GM21360 (cell line): ENCODE results near the gene CPLX4.
"Not testable (repeated sequence)": the region's sequence is repeated elsewhere in the genome, so short reads cannot be mapped to it uniquely, and the experiment has no call there.

Experiments
- ATAC-seq: cut with Tn5 transposase; IDR thresholded peaks from one replicate; pipeline ENCODE4 v1.9.1; 2021; ENCODE audit warnings: mild to moderate bottlenecking, moderate library complexity; ENCODE audit not compliant: unreplicated experiment

The CPLX4 gene

DNA sequence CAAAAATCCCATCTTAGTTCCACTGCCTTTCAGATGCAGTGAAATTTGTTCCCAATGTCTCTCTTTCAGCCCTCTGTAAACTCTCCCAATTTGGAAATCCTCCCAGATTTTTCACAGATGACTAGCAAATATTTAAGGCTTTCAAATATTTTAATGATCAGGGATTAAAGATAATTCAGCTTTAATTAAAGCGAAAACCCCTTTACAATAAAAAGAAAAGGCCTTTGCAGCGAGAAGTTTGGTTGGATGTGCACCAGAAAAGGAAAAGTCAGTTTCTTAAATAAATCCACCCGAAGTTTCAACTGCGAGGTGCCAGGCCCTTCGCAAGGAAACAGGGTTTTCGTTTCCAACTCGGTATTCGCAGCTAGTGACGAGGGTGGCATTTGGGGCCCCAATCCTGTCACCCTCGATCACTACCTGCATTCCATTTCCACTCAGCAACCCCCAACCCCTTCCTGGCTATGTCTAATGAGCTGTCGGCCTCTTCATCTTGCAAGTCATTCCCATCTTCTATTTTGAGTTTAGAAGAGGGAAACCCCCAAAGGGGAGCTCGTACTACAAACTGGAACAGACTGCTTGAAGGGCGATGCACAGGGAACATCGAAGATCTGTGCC lies 46.7 kb downstream of the CPLX4 start:
- no peak for ATAC-seq

DNA sequence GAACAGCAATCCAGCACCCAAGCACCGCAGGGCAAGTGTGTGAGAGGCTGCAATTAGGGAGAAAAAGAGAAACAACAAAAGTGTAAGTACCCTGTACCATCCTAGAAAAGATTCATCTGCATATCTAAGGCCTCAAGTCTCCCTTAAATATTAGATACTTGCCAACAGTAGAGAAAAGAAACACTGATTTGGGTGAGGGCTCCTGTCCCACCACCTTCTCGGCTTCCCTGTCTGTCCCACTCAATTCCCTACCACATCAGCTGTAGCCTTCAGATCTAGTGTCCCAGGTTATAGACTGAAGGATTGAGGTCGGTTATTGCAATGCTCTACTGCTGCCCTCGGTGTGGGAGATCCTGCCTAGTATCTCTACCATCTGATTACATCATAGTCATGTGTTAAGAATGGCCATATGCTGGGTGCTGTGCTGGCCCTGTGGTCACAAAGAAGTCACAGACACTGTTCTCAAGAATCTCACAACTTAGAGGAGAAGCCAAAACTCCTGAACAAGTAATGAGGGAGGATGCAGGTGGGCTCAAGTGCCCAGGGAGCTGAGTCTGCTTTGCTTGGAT lies 47.7 kb downstream of the CPLX4 start:
- no peak for ATAC-seq

DNA sequence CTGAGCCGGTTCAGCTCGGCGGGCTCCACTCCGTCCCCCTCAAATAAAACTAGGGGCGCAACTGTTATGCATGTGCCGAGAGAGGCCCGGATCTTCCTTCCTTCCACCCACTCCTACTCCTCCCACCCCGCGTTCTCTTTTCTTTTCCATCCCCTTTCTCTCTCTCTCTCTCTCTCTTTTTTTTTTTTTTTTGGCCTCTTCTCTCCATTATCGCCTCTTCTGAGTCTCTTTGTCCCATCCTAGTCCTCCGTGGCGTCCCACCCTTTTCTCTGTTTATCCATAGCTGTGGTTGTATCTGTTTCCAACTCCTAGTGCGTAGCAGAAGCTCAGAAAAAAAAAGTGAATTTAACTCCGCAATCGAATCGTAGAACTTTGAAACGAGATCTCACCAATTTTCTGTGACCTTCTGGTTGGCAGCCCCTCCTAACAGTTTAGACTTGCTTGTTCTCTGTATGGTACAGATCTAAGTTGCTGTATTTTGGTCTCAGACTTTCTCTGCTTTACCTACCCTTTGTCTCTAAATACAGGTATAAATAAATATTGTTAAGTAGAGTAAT lies 48.8 kb downstream of the CPLX4 start:
- ATAC-seq = no peak

DNA sequence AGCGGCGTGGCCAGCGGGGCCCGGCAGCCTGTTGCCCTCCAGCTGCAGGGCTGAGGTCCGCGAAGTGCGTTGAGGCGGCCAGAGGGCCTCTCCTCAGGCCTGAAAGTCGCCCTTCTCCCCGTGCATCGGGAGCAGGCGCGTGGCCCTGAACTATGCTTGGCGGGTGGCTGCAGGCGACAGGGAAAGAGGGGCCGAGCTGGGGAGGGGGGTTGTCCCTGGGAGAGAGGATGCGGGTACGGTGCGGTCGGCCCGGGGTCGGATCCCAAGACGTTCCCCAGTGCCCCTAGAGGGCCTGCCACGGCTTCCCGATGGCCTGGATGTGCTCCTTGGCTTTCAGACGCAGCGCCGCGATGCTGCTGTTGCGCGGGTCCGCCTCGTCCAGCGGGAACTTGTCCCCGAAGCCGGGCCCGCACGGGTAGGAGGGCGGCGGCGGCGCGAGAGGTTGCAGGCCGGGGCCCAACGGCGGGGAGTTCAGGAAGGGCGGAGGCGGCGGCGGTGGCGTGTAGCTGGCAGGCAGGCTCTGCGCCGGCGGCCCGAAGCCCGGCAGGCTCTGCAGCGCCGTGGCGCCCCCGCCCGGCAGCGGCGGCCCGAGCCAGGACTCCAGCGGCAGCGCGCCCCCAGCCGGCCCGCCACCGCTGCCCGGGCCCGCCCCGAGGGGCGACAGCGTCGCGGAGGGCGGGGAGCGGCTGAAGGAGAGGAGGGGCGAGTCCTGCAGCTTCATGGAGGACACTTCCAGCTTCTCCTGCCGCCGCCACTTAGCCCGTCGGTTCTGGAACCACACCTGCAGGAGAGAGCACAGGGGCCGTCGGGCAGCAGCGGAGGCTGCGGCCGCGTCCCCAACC lies 49.5 kb downstream of the CPLX4 start:
- ATAC-seq = peak; percentile 75

DNA sequence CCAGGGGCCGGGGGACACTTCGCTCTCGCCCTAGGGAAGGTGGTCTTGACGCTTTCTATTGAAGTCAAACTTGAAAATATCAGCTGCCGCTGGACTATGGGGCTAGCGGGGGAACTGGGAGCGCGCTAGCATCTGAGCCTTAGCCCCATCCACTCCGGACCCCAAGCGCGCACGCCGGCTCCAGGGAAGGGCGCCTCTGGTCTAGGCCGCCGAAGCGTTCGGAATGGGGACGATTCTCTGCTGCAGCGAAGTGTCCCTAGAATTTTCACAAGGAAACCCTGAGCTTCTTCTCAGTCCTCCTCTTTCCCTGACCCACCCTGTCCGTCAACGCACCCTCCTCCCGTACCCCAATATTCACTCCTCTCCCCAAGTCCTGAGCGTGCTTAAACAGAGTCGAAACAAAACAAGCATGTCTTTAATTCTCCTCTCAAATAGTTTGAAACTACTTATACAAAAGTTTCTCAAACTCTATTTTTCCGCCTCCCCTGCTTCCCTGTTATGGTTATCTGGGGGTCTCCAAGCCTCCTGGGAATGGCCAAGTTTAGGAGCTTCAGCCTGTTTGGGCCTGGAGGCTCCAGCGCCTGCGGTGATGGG lies 50.2 kb downstream of the CPLX4 start:
- ATAC-seq = no peak

DNA sequence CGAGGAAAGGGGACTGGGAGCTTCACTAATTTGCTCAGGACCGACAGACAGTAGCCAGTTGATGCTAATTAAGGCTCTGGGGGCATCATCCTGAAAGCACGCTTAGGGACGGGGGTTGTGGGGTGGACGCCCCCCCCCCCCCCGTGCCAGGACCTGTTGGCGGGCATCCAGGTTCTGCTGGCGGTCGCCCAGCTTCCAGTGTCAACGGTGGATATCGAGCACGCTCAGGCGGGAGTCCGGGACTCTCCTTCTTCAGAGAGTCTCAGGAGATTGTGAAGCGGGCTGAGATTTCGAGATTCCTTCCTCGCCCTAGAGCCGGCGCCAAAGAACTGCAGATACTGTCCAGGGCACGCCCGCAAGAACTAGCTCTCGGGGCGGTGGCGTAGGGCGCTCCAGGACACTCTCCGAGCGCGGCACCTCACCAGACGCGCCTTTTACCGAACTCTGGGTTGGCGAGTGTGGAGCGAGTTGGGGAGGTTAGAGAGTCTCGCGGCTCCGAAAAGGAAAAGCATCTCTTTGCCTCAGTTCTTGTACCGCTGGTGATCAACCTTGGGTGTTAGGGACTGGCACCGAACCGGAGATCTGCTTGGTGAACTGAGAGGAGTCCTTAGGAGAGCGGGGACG lies 50.8 kb downstream of the CPLX4 start:
- no peak for ATAC-seq

DNA sequence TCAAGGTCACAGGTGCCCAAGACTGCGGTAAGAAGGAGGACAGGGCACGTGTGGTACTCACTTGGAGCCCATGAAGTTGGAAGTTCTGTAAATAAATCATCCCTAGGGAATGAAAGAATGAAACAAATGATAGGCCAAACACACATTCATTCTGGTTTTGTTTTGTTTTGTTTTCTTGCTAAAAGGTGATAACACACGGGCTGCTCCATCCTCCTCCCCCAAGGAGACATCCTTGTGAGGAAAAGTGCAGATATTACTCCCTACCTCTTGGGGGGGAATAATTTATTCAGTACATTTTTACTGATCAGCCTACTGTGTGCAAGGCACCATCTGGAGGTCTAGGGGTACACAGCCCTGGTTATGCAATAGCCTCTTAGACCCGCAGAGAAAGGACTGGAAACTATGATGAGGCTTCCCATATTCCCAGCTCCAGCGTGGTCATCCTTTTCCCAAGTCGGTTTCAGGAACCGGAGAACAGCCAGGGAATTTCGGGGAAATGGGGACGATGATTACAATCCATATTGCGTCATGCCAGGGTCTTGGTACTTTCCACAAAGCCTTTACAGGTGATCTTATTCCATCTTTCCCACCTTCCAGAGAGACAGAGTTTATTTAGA lies 51.5 kb downstream of the CPLX4 start:
- ATAC-seq = no peak

DNA sequence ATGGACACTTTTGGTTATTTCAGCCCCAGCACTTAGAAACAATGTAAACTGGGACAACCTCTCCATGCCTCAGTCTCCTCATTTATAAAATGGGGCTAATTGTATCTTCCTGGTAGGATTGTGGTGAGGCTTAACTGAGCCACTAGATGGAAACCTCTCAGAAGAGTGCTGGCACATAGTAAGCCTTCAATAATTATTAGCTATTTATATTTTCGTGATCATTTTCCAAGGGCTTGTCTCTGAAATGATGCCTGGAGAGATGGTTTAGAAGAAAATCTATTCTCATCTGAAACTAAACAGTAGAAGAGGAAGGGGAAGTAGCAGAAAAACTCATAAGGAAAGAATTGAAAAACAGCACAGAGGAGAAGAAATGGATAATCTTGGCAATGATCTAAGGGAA lies 52.0 kb downstream of the CPLX4 start:
- ATAC-seq = no peak

DNA sequence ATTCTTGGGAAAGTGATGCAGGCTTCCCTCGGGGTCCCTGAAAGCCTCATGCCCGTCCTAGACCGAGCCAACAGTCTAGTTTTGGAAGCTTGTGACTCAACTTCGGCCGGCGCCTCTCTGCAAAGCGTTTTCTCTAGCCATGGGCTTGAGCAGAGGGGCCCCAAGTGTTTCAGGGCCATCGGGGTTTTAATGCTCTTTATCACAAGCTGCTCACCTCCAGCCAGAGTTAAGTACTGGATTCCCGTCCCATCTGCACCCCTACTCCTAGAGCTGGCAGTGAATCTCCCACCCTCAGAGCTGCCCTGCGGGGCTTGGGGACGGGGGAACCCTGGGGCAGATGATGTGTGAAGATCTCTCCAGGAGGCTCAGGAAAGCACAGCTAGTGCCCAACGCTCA lies 52.5 kb downstream of the CPLX4 start:
- no peak for ATAC-seq

DNA sequence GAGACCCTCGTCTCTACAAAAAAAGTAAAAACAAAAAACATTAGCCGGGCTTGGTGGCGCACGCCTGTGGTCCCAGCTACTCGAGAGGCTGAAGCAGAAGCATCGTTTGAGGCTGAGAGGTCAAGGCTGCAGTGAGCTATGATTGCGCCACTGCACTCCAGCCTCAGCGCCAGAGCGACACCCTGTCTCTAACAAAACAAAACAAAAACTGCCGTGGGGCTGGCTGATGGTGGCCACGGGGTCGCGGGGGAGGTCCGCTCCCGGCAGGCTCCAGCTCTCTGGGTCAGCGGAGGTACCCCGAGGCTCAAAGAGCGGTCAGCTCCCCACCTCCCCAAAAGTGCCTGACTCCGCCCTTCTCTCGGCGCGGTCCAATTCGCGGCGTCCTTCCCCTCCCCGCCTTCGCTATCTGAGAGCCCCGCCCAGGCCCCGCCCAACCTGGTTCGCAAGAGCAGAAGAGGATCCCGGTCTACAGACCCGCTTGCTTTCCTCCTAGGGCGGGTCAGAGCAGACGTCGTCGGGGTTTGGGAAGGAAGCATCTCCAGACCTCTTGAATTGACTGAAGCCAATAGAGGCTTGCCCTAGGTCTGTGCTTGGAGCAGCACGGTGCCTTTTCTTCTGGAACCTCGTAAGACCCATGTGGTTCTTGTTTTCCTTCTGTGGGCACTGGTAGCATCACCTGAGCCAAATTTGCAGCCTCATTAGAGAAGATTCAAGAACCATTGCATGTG lies 53.0 kb downstream of the CPLX4 start:
- ATAC-seq = no peak

DNA sequence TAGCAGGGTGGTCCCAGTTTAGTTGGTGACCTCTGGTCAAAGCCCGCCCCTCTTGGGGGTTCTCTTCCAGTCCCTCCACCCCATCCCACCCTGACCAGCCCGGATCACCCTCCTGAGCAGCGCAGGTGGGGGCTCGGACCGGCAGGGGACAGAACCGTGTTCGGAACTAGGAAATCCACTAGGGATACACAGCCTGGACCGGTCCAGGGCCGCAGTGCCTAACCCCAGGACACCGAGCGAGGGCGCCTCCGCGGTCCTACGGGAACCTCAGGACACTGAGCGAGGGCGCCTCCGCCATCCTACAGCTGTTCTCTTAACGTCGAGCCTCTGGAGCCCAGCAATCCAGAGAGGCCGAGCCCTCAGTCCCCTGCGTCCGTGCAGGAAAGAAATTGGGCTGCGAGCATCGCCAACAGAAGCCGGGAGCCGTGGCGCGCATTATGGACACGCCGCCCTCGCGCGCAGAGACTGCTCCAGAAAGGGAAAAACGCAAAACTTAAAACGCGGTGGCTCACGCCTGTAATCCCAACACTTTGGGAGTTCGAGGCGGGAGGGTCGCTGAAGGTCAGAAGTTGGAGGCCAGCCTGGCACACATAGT lies 53.7 kb downstream of the CPLX4 start:
- ATAC-seq = no peak

DNA sequence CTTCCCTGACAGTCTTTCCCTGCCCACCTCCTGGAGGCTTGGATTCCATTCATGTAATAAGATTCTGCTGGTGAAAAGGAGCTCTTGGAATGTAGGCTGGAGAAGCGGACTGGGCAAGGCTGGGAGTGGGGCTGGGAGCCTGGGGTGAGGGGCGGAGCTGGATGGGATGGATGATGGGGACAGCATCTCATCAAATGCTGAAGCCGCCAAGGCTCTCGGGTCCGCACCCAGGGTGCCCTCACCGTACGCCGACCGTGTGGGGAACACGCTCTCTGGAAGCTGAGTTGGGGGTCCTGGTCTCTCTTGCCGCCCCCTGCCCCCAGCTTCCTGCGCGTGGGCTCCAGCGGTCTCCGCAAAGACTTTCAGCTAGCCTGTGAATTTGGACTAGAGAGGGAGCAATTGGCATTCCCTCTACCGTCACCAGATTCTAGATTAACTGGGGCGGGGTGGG lies 54.3 kb downstream of the CPLX4 start:
- ATAC-seq = no peak

DNA sequence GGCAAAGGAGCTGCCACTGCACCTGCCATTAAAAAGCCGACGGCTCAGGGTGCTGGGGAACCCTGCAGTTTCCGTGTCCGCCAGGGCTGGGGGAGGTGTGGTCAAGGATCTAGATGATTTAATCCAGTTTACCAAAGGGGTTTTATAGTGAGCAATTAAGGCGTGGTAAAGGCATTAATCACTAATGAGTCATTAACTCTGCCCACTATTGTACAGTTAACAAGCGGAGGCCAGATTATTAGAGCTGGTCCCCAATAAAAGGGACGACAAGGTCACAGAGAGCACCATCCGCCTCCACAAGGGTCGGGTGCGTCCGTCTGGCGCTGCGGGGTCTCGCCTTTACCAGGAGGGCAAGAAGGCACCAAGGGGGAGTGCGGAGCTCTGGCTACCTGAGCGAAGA lies 54.8 kb downstream of the CPLX4 start:
- no peak for ATAC-seq

DNA sequence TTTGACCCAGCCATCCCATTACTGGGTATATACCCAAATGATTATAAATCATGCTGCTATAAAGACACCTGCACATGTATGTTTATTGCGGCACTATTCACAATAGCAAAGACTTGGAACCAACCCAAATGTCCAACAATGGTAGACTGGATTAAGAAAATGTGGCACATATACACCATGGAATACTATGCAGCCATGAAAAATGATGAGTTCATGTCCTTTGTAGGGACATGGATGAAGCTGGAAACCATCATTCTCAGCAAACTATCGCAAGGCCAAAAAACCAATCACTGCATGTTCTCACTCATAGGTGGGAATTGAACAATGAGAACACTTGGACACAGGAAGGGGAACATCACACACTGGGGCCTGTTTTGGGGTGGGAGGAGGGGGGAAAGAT lies 56.2 kb downstream of the CPLX4 start:
- not testable (repeated sequence) for ATAC-seq

DNA sequence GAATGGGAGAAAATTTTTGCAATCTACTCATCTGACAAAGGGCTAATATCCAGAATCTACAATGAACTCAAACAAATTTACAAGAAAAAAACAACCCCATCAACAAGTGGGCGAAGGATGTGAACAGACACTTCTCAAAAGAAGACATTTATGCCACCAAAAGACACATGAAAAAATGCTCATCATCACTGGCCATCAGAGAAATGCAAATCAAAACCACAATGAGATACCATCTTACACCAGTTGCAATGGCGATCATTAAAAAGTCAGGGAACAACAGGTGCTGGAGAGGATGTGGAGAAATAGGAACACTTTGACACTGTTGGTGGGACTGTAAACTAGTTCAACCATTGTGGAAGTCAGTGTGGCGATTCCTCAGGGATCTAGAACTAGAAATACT lies 56.6 kb downstream of the CPLX4 start:
- not testable (repeated sequence) for ATAC-seq

DNA sequence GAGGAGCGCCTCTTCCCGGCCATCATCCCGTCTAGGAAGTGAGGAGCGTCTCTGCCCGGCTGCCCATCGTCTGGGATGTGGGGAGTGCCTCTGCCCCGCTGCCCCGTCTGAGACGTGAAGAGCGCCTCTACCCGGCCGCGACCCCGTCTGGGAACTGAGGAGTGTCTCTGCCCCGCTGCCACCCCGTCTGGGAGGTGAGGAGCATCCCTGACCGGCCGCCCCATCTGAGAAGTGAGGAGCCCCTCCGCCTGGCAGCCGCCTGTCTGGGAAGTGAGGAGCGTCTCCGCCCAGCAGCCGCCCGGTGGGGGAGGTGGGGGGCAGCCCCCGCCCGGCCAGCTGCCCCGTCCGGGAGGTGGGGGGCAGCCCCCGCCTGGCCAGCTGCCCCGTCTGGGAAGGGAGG lies 63.0 kb downstream of the CPLX4 start:
- not testable (repeated sequence) for ATAC-seq

DNA sequence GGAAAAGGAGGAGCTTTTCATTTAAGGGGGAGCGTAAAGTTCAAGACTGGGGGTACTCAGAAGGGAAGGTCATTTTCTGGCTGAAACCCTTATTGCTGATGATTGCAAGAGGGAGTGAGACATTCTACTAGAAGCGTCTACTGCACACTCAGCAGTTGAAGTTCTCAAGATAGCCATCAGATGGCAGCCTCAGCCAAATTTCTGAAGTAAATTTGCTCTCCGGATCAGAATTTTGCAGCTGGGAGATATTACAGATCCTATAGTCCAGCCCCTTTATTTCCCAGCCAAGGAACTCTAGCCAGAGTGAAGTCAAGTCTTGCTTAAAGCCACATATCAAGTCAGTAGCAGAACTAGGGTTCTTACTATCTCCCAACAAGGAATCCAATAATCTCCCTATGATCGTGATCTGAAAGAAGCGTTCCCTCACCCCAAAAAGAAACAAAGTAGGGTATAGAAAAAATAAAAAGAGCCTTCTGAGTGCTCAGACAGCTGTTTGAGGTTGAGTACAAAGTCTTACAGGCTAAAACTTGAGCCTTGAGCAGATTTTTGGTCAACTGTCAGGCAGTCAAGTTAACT lies 69.2 kb downstream of the CPLX4 start:
- no peak for ATAC-seq

DNA sequence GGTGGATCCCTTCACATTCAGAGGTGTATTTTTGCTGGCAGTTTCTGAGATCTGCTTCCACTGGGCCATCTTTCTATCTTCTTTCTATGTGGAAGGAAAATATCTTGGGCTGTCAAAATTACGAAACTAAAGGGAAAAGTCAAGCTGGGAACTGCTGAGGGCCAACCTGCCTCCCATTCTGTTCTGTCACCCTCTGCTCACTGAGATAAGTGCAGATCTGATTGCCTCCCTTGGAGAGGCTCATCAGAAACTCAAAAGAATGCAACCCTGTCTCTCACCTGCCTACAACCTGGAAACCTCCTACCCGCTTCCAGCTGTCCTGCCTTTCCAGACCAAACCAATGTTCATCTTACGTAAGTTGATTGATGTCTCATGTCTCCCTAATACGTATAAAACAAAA lies 71.7 kb downstream of the CPLX4 start:
- ATAC-seq = no peak
